ENCODE data around the gene HOXD11.

Gene HOXD11

DNA sequence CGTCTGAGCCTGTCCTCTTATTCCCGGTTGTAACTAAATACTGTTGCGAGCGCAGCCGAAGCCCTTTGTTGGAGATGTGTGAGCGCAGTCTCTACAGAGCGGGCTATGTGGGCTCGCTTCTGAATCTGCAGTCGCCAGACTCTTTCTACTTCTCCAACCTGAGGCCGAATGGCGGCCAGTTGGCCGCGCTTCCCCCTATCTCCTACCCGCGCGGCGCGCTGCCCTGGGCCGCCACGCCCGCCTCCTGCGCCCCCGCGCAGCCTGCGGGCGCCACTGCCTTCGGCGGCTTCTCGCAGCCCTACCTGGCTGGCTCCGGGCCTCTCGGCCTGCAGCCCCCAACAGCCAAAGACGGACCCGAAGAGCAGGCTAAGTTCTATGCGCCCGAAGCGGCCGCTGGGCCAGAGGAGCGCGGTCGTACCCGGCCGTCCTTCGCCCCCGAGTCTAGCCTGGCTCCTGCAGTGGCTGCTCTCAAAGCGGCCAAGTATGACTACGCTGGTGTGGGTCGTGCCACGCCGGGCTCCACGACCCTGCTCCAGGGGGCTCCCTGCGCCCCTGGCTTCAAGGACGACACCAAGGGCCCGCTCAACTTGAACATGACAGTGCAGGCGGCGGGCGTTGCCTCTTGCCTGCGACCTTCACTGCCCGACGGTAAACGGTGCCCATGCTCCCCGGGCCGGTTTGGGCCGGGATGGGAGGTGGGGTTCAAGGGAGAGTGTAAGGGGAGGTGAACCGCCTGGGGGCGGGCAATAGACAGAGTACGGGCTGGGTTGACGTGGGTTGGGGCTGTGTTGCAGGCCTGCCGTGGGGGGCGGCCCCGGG lies 7.1 kb upstream of the HOXD11 start, which contains the start of gene HOXD12:
Gene HOXD12, plus strand, starts transcription at position 68 of the 819 bp plus-strand sequence. Its CDS starts 7 bp downstream, at position 75.
- Histone ChIP-seq H3K27ac (ENCODE audit: low read depth, low read length) (no peak within 1 kb of the TSS), H3K4me1 (ENCODE audit: control insufficient read depth, insufficient read depth, low read length) (peaks cover 2% of the 10 kb centered on the region), H3K9ac (ENCODE audit: low read length) (no peak within 1 kb of the TSS), H3K4me3 (ENCODE audit: low read length) (no peak within 1 kb of the TSS), H3K36me3 (ENCODE audit: control insufficient read depth, insufficient read depth, low read length) (no peaks in the 10 kb centered on the region), H3K27me3 (ENCODE audit: control insufficient read depth, insufficient read depth, low read length) (peaks cover 51% of the 10 kb centered on the region)

DNA sequence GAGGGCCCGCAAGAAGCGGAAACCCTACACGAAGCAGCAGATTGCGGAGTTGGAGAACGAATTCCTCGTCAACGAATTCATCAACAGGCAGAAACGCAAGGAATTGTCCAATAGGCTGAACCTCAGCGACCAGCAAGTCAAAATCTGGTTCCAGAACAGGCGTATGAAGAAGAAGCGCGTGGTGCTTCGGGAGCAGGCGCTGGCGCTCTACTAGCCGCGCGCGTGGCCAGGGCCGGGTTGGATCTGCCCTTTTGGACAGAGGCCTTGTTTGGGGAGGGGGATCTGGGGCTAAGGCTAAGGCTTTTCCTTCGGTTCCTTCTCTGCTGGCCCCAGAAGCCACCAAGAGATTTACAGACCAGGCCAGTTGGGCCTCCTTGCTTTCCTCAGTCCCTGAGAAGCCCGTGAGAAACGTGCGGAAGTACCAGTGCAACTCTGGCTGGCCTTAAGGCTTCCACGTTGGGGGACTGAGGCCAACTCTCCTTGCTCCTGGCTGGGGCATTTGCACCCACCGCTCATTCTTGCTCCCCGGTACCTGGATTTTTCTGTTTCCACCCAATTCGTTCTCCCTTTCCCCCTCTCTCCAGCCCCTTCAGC lies 6.4 kb upstream of the HOXD11 start:
- H3K9ac ChIP-seq (ENCODE audit: low read length) = no peak overlapping the region
- no peak overlapping the region for H3K4me3 ChIP-seq (ENCODE audit: low read length)
- H3K27ac ChIP-seq (ENCODE audit: low read depth, low read length) = no peak overlapping the region
- H3K27me3 ChIP-seq (ENCODE audit: control insufficient read depth, insufficient read depth, low read length) = peaks cover 52% of the 10 kb centered on the region
- peaks cover 2% of the 10 kb centered on the region for H3K4me1 ChIP-seq (ENCODE audit: control insufficient read depth, insufficient read depth, low read length)
- H3K36me3 ChIP-seq (ENCODE audit: control insufficient read depth, insufficient read depth, low read length) = no peaks in the 10 kb centered on the region

DNA sequence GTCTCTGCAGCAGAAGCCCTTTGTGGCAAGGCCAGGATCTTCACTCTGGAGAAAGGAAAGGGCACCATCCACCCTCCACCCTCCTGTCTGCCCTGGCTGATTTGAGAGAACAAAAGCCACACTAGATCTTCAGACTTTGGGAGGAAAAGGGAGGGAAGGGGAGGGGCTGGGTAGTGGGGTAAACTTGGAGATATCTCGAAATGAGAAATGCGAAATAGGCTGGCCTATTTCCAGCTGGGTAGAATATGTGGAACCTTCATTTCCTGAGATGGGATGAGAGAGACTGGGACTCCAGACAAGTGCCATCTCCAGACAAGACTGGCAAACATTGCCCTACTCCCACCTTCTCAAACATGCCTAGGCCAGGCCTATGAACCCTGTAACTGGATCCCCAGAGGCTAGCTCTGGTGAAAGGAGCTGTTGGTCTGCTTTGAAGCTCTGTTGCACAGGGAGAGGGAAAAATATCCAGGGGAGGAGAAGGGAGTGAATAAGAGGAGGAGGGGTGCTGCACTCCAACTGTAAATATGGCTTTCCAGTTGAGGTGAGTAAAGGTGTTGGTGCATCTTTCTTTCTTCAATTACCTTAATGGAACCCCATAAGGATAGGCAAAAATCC lies 5.8 kb upstream of the HOXD11 start:
- H3K27ac ChIP-seq (ENCODE audit: low read depth, low read length) = no peak overlapping the region
- peaks cover 58% of the 10 kb centered on the region for H3K27me3 ChIP-seq (ENCODE audit: control insufficient read depth, insufficient read depth, low read length)
- no peaks in the 10 kb centered on the region for H3K36me3 ChIP-seq (ENCODE audit: control insufficient read depth, insufficient read depth, low read length)
- no peak overlapping the region for H3K4me3 ChIP-seq (ENCODE audit: low read length)
- H3K9ac ChIP-seq (ENCODE audit: low read length) = no peak overlapping the region
- peaks cover 2% of the 10 kb centered on the region for H3K4me1 ChIP-seq (ENCODE audit: control insufficient read depth, insufficient read depth, low read length)

DNA sequence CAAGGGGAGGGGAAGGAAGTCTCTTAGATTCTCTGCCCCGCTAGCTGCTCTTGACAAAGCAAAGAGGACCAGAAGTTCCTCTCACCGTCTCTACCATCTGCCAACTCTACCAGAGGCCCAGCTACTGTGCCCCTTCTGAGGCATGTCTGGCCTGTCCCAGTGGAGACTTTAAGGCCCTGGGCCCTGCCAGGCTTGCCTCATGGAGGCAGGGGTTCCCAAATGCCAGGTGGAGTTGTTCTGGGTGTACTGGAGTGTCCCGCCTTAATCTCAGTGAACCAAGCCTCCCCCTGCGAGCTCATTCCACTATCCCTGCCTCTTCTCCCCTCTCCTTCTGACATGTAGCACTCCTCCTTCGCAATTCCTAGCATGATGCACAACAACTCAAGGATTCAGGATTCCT lies 5.2 kb upstream of the HOXD11 start:
- peaks cover 2% of the 10 kb centered on the region for H3K4me1 ChIP-seq (ENCODE audit: control insufficient read depth, insufficient read depth, low read length)
- H3K27me3 ChIP-seq (ENCODE audit: control insufficient read depth, insufficient read depth, low read length) = peaks cover 61% of the 10 kb centered on the region
- no peak overlapping the region for H3K27ac ChIP-seq (ENCODE audit: low read depth, low read length)
- H3K9ac ChIP-seq (ENCODE audit: low read length) = no peak overlapping the region
- H3K36me3 ChIP-seq (ENCODE audit: control insufficient read depth, insufficient read depth, low read length) = no peaks in the 10 kb centered on the region
- H3K4me3 ChIP-seq (ENCODE audit: low read length) = no peak overlapping the region

DNA sequence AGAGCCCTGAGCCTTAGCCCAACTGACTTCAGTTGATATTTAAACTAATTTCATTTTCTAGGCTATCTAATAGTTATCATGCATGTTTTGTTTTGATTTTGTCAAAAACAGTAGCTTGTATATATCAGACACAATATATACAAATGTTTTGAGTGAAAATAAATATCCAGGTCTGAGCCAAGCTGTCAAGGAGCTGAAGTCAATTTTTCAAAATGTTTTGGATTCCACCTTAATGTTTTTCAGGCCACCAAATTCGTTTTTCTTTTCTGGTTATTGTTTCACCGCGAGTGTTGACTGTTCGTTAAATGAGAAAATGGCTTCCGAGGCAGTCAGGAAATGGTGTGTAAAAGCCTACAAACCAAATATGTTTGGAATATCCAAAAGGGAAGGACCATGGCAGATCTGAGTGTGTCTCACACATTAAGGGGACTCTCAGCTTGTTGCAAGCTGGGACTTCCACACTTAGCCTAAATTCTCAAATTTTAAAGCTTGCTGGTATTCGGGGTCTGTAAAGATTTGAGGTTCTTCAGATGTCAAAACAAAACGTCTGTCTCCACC lies 4.7 kb upstream of the HOXD11 start:
- Histone ChIP-seq H3K4me1 (ENCODE audit: control insufficient read depth, insufficient read depth, low read length) (peaks cover 2% of the 10 kb centered on the region), H3K4me3 (ENCODE audit: low read length) (no peak overlapping the region), H3K27ac (ENCODE audit: low read depth, low read length) (no peak overlapping the region), H3K36me3 (ENCODE audit: control insufficient read depth, insufficient read depth, low read length) (no peaks in the 10 kb centered on the region), H3K27me3 (ENCODE audit: control insufficient read depth, insufficient read depth, low read length) (peaks cover 61% of the 10 kb centered on the region), H3K9ac (ENCODE audit: low read length) (no peak overlapping the region)

DNA sequence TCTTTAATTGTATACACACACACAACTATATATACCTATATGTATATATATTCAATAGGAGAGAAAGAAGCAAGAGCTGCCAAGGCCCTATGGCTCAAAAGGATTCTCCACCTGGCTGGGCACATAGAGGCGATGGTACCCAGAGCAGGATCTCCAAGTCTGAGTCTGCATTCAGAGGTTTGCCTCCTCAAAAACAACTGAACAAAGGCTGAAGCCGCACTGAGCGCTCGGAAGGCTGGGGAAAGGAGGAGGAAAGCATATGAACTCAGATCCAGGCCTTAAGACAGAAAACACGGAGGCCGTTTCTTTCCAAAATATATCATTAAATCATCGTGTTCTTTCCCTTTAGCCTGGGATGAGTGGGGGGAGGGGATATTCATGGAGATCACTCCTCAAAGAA lies 3.9 kb upstream of the HOXD11 start:
- Histone ChIP-seq H3K9ac (ENCODE audit: low read length) (no peak overlapping the region), H3K27ac (ENCODE audit: low read depth, low read length) (no peak overlapping the region), H3K27me3 (ENCODE audit: control insufficient read depth, insufficient read depth, low read length) (peaks cover 55% of the 10 kb centered on the region), H3K36me3 (ENCODE audit: control insufficient read depth, insufficient read depth, low read length) (no peaks in the 10 kb centered on the region), H3K4me1 (ENCODE audit: control insufficient read depth, insufficient read depth, low read length) (no peaks in the 10 kb centered on the region), H3K4me3 (ENCODE audit: low read length) (no peak overlapping the region)

DNA sequence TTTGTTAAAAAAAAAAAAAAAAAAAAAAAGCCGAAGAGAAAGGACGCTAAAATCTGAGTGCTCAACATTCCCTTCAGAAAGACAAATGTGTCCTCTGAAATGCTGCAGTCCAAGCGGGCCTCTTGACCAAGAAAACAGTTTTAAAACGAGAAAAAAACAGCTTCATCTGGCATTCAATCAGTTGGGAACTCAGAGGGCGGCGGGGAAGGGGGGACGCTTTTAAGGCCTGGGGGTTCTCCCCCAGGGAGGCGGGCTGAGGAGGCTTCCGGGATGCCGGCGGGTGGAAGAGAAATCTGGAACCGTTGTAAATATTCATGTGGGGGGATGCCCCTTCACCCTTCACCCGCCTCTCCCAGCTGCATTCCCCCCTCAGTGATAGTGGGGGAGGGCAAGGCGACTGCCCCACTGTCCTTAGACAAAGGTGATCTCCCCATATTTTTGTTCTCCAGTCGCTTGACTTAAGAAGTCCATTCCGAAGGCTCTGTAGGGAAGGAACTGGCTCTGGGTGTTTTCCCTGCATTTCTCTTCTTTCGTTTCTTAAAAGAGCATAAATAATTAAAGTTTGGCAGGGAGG lies 3.3 kb upstream of the HOXD11 start:
- Histone ChIP-seq H3K4me1 (ENCODE audit: control insufficient read depth, insufficient read depth, low read length) (no peaks in the 10 kb centered on the region), H3K4me3 (ENCODE audit: low read length) (peak overlapping the region; percentile 29), H3K27me3 (ENCODE audit: control insufficient read depth, insufficient read depth, low read length) (peaks cover 50% of the 10 kb centered on the region), H3K9ac (ENCODE audit: low read length) (no peak overlapping the region), H3K36me3 (ENCODE audit: control insufficient read depth, insufficient read depth, low read length) (no peaks in the 10 kb centered on the region), H3K27ac (ENCODE audit: low read depth, low read length) (peak overlapping the region; percentile 48)

DNA sequence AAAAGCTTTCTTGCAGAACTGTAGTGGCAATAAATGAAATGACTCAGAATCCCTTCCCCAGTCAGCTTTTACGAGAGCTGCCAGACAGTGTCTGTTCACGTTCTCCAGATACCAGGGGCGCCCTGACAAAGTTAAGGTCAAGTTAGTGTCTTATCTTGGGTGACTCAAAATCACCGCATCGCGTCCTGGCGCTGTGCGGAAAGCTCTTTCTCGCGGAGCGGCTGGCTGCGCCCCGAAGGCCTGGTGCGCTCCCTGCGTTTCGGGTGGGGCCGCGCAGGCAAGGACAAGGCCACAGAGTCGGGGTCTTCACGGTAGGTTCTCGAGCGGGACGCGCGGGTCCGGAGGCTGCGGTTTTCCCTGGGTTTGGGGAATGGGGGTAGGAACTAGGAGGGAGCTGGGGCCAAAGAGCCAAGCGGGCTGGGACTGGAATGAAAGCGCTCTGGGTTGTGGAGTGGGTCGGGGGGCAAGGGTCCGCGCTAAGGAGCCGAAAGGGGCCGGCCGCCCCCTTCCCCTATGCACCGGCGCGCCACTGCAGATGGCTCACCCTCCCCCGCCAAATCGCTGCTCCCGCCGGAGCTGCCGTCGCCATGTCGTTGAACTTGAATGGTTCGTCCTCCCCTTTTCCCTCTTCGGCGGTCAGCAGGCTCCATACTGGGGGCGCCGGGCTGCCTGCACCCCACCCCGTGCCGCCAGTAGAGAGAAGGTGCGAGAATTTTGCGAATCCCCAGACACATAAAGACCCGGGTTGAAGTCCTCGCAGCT lies 2.6 kb upstream of the HOXD11 start:
- Histone ChIP-seq H3K9ac (ENCODE audit: low read length) (no peak overlapping the region), H3K4me3 (ENCODE audit: low read length) (peak overlapping the region; percentile 29), H3K27me3 (ENCODE audit: control insufficient read depth, insufficient read depth, low read length) (peaks cover 50% of the 10 kb centered on the region), H3K4me1 (ENCODE audit: control insufficient read depth, insufficient read depth, low read length) (no peaks in the 10 kb centered on the region), H3K27ac (ENCODE audit: low read depth, low read length) (peak overlapping the region; percentile 48), H3K36me3 (ENCODE audit: control insufficient read depth, insufficient read depth, low read length) (no peaks in the 10 kb centered on the region)

DNA sequence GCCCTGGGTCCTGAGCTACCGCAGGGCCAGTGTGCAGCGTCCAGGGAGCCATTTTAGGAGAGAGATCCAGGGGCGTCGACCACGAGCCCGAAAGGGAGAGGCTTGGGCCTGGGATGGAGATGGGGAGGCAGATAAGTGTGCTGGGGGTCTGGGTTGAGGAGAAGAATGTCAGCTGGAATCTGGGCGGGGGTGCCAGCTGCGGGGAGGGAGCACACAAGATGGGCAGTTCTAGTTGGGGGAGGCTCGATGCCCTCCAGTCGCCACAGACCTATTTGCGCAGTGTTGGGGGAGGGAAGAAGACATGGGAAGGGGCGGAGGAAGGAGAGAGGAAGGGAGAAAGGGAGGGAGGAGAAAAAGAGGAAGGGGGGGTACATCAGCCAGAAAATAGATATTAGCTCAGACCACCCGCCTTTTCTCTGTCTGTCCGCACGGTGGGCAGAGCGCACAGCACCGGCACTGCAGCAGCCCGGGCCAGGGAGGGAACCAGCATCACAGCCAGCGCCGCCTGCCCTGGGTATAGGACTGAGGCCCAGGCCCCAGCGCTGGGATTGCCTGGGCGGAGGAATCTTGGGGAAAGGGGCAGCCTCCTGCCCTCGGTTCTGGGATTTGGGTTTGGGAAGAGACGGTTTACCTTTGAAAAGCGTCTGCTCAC lies 1.9 kb upstream of the HOXD11 start:
- Histone ChIP-seq H3K4me1 (ENCODE audit: control insufficient read depth, insufficient read depth, low read length) (no peaks in the 10 kb centered on the region), H3K36me3 (ENCODE audit: control insufficient read depth, insufficient read depth, low read length) (no peaks in the 10 kb centered on the region), H3K27ac (ENCODE audit: low read depth, low read length) (peak overlapping the region; percentile 48), H3K9ac (ENCODE audit: low read length) (no peak overlapping the region), H3K4me3 (ENCODE audit: low read length) (peak overlapping the region; percentile 31), H3K27me3 (ENCODE audit: control insufficient read depth, insufficient read depth, low read length) (peaks cover 49% of the 10 kb centered on the region)

DNA sequence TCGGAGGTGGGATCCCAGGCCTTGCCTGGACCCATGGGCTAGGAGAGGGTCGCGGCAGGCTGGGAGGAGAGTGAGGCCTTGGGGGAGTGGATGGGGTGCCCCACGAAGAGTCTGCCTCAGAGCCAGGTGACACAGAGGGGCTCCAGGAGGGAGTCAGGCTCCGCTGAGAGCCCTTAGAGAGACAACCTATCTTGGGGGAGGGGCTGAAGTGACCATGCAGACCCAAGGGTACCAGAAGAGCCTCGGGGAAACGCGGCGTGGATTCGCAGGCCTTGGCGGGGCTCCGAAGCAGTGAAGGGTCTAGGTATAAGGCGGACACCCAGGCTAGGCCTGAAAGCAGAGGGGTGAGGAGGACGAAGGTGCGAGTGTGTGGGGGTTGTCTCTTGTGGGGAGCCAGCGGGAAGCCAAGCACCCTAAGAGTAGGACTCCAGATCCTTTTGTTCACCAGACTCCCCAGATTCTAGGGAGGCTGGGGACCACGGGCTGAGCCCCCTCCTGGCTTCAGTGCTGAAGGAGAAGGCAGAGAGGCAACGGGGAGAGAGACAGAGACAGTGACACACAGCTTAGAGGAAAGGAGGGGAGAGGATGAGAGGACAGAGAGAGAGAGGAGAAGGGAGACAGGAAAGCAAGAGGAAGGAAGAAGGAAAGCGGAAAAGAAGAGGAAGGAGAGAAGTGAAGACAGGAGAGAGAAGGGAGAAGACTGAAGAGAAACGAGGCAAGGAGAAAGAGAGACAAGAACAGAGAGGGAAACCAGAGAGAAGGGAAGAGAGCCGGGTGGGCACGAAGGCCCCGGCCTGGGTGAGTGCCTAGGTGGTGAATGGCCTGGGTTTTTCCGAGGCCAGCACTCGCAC lies 1.1 kb upstream of the HOXD11 start:
- Histone ChIP-seq H3K27me3 (ENCODE audit: control insufficient read depth, insufficient read depth, low read length) (peaks cover 43% of the 10 kb centered on the region), H3K27ac (ENCODE audit: low read depth, low read length) (peak overlapping the region; percentile 48), H3K4me1 (ENCODE audit: control insufficient read depth, insufficient read depth, low read length) (no peaks in the 10 kb centered on the region), H3K4me3 (ENCODE audit: low read length) (peak overlapping the region; percentile 63), H3K36me3 (ENCODE audit: control insufficient read depth, insufficient read depth, low read length) (no peaks in the 10 kb centered on the region), H3K9ac (ENCODE audit: low read length) (no peak overlapping the region)

DNA sequence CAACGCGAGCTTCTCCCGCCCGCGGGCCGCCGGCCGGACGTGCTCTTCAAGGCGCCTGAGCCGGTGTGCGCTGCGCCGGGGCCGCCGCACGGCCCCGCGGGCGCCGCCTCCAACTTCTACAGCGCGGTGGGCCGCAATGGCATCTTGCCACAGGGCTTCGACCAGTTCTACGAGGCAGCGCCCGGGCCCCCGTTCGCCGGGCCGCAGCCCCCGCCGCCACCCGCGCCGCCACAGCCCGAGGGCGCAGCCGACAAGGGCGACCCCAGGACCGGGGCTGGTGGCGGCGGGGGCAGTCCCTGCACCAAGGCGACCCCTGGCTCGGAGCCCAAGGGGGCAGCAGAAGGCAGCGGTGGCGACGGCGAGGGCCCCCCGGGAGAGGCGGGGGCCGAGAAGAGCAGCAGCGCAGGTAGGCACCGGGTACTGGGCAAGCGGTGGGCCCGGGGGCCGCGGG lies 676 bp downstream of the HOXD11 start:
- Histone ChIP-seq H3K4me1 (ENCODE audit: control insufficient read depth, insufficient read depth, low read length) (no peaks in the 10 kb centered on the region), H3K4me3 (ENCODE audit: low read length) (no peak overlapping the region), H3K27me3 (ENCODE audit: control insufficient read depth, insufficient read depth, low read length) (peaks cover 45% of the 10 kb centered on the region), H3K9ac (ENCODE audit: low read length) (no peak overlapping the region), H3K27ac (ENCODE audit: low read depth, low read length) (no peak overlapping the region), H3K36me3 (ENCODE audit: control insufficient read depth, insufficient read depth, low read length) (no peaks in the 10 kb centered on the region)
